ENCODE data around the gene DISP2.

DISP2 gene

DNA sequence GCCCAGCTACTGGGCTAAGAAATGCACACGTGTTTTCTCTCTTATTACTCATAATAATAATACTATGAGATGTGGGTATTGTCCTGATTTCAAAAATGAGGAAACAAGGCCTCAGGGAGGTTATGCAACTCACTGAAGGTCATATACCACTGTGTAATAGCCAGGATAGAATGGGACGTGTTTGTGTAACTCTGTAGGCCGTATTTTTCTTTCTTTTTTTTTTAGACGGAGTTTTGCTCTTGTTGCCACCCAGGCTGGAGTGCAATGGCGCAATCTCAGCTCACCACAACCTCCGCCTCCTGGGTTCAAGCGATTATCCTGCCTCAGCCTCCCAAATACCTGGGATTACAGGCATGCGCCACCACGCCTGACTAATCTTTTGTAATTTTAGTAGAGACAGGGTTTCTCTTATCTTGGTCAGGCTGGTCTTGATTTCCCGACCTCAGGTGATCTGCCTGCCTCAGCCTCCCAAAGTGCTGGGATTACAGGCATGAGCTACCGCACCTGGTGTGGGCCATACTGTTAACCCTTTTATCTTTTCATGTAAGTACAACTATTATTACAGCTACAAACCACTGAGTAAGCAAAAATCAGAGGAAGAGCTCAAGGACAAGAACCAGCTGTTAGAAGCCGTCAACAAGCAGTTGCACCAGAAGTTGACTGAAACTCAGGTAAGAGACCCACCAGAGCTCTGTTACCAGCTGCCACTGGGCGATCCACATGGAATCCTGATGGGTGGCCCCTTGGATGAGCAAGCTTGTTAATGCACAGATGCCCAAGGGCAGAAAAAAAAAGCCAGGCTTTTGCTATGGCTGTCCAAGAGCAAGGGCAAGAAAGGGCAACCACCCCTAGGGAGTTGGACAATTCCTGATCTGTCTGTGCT, 31.2 kb downstream of the DISP2 start:
- H3K4me3 ChIP-seq (ENCODE audit: insufficient read depth in 1 of 2, low read depth in 1 of 2, low read length in 2 of 2) = no peak overlapping the region
- no peak overlapping the region for H3K23ac ChIP-seq (ENCODE audit: low read length in 2 of 2)
- no peak overlapping the region for H3K18ac ChIP-seq (ENCODE audit: low read depth in 1 of 2, low read length in 2 of 2)
- H2BK5ac ChIP-seq (ENCODE audit: low read depth, low read length, poor library complexity, severe bottlenecking) = no peak overlapping the region
- H4K8ac ChIP-seq (ENCODE audit: low read length) = no peak overlapping the region
- whole genome bisulfite sequencing = over 99% methylated on average over 11 of the region's 13 CpGs
- H3K9ac ChIP-seq (ENCODE audit: low read length) = no peak overlapping the region
- H2BK12ac ChIP-seq (ENCODE audit: low read length in 2 of 2) = no peak overlapping the region
- peaks cover 35 to 78% of the 10 kb centered on the region in 2 experiments for H3K36me3 ChIP-seq (ENCODE audit: control insufficient read depth in 1 of 2, insufficient read depth in 2 of 2, low read depth in 1 of 2, low read length in 2 of 2)
- DNase-seq = no peak
- no peaks in the 10 kb centered on the region for H3K27me3 ChIP-seq (ENCODE audit: control insufficient read depth in 1 of 2, insufficient read depth in 1 of 2, low read length in 2 of 2)
- no peaks in the 10 kb centered on the region for H3K9me3 ChIP-seq (ENCODE audit: control insufficient read depth, low read length)
- H2AFZ ChIP-seq (ENCODE audit: low read depth, low read length) = no peak overlapping the region
- no peak overlapping the region for H2AK5ac ChIP-seq (ENCODE audit: low read length, severe bottlenecking)
- H4K91ac ChIP-seq (ENCODE audit: low read length) = no peak overlapping the region
- H3K4me1 ChIP-seq (ENCODE audit: control insufficient read depth, insufficient read depth, low read depth, low read length) = peaks cover 2% of the 10 kb centered on the region
- no peak overlapping the region for H3K27ac ChIP-seq (ENCODE audit: low read length, poor library complexity, severe bottlenecking)
- no peak overlapping the region for H3K14ac ChIP-seq (ENCODE audit: low read length in 2 of 2)
- H3K4ac ChIP-seq (ENCODE audit: low read depth in 1 of 2, low read length in 2 of 2) = no peak overlapping the region
- peaks cover 19% of the 10 kb centered on the region for H3K79me1 ChIP-seq (replicated peaks; ENCODE audit: low read length, poor library complexity, severe bottlenecking)
- H2BK120ac ChIP-seq (ENCODE audit: low read depth, low read length) = no peak overlapping the region
- no peak overlapping the region for H2BK15ac ChIP-seq (ENCODE audit: low read depth, poor library complexity, severe bottlenecking)
- no peak overlapping the region for H3K4me2 ChIP-seq (ENCODE audit: low read length, poor library complexity, severe bottlenecking)

DNA sequence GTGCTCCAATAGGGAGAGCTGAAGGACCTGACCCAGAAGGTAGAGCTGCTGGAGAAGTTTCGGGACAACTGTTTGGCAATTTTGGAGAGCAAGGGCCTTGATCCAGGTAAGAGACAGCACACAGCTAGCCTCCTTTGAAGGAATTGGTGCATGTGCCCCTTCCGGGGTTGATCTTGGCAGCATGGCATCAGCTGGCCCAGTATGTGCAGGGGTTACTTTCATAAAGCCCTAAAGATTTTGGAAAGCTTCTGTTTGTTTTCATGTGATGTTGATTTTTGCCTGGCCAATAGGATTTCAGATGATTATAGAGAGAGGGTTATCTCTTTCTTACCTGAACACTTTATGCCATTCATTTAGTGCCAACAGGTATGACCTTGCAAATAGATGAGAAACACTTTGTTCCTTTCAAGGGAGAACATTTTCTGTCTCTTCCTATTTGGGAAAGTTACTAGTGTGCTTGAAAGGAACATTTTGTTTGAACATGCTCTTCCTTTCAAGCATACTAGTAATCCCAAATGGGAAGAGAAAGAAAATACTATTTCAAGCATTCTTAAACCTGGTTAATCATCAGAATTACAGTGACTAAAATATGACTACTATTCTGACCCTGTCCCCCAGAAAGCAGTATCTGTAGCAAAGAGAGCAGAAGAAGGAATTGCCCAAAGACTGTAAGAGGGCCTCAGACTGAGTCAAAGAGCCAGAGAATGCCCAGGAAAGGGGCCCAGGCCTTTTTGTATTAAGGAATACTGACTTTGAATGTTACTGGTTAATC, 32.0 kb downstream of the DISP2 start:
- no peak overlapping the region for H2AK5ac ChIP-seq (ENCODE audit: low read length, severe bottlenecking)
- H2BK5ac ChIP-seq (ENCODE audit: low read depth, low read length, poor library complexity, severe bottlenecking) = no peak overlapping the region
- H3K4me1 ChIP-seq (ENCODE audit: control insufficient read depth, insufficient read depth, low read depth, low read length) = no peaks in the 10 kb centered on the region
- H2BK120ac ChIP-seq (ENCODE audit: low read depth, low read length) = no peak overlapping the region
- no peak overlapping the region for H3K27ac ChIP-seq (ENCODE audit: low read length, poor library complexity, severe bottlenecking)
- peak overlapping the region; percentile 55 for H3K9ac ChIP-seq (ENCODE audit: low read length)
- no peaks in the 10 kb centered on the region for H3K9me3 ChIP-seq (ENCODE audit: control insufficient read depth, low read length)
- no peaks in the 10 kb centered on the region for H3K27me3 ChIP-seq (ENCODE audit: control insufficient read depth in 1 of 2, insufficient read depth in 1 of 2, low read length in 2 of 2)
- no peak overlapping the region for H3K23ac ChIP-seq (ENCODE audit: low read length in 2 of 2)
- no peak overlapping the region for H3K4me2 ChIP-seq (ENCODE audit: low read length, poor library complexity, severe bottlenecking)
- H4K8ac ChIP-seq (ENCODE audit: low read length) = no peak overlapping the region
- no peak overlapping the region for H3K4ac ChIP-seq (ENCODE audit: low read depth in 1 of 2, low read length in 2 of 2)
- H3K79me1 ChIP-seq (replicated peaks; ENCODE audit: low read length, poor library complexity, severe bottlenecking) = peaks cover 16% of the 10 kb centered on the region
- DNase-seq = no peak
- H2BK12ac ChIP-seq (ENCODE audit: low read length in 2 of 2) = no peak overlapping the region
- H3K18ac ChIP-seq (ENCODE audit: low read depth in 1 of 2, low read length in 2 of 2) = no peak overlapping the region
- H3K14ac ChIP-seq (ENCODE audit: low read length in 2 of 2) = no peak overlapping the region
- no peak overlapping the region for H4K91ac ChIP-seq (ENCODE audit: low read length)
- H2AFZ ChIP-seq (ENCODE audit: low read depth, low read length) = no peak overlapping the region
- H3K36me3 ChIP-seq (ENCODE audit: control insufficient read depth in 1 of 2, insufficient read depth in 2 of 2, low read depth in 1 of 2, low read length in 2 of 2) = peaks cover 35 to 82% of the 10 kb centered on the region in 2 experiments
- 98% methylated on average over 2 of the region's 2 CpGs for WGBS
- H3K4me3 ChIP-seq (ENCODE audit: insufficient read depth in 1 of 2, low read depth in 1 of 2, low read length in 2 of 2) = no peak overlapping the region
- no peak overlapping the region for H2BK15ac ChIP-seq (ENCODE audit: low read depth, poor library complexity, severe bottlenecking)

DNA sequence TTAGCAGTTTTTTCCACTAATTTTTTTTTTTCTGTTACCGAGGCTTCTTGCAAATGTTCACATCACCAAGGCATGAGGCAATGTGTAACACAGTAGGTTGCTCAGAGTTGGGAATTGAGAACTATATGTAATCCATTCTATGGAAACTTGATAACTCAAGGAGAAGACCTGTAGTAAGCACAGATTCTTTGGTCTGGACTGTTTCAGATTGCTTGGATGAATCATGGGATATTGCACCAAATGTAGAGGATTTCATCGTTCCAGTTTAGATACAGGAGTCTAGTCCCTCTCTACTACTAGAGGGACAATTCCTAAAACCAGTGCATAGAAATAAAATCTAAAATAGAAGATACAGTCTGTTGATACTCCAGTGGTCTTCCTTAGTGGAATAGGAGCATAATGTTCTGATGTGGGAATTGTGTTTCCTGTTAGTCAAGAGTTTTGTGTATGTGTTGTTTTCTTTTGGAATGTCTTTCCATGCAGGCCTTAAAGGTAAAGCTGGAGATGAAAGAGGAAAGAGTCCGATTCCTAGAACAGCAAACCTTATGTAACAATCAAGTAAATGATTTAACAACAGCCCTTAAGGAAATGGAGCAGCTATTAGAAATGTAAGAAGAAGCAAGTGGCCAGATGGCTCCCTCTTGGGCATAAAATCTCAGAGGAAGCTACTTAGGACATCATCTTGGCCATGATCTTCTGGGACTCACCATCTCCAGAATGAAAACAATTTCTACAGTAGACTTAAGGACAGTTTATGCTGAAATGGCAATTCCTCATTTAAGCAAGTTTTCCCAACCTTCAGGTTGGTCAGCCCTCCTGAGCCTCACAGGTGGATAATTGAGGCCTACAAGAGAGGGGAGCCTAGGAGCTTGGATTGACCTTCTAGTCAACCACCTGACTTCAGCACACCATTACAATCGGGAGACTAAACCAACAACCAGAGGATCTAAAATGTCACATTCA, 35.2 kb downstream of the DISP2 start:
- Histone ChIP-seq H3K4me2 (ENCODE audit: low read length, poor library complexity, severe bottlenecking) (no peak overlapping the region), H2BK120ac (ENCODE audit: low read depth, low read length) (no peak overlapping the region), H3K4me3 (ENCODE audit: insufficient read depth in 1 of 2, low read depth in 1 of 2, low read length in 2 of 2) (no peak overlapping the region), H2BK15ac (ENCODE audit: low read depth, poor library complexity, severe bottlenecking) (no peak overlapping the region), H4K8ac (ENCODE audit: low read length) (no peak overlapping the region), H3K4ac (ENCODE audit: low read depth in 1 of 2, low read length in 2 of 2) (no peak overlapping the region), H3K9ac (ENCODE audit: low read length) (no peak overlapping the region), H3K79me1 (replicated peaks; ENCODE audit: low read length, poor library complexity, severe bottlenecking) (peaks cover 2% of the 10 kb centered on the region), H2AFZ (ENCODE audit: low read depth, low read length) (no peak overlapping the region), H3K18ac (ENCODE audit: low read depth in 1 of 2, low read length in 2 of 2) (no peak overlapping the region), H3K9me3 (ENCODE audit: control insufficient read depth, low read length) (no peaks in the 10 kb centered on the region), H3K23ac (ENCODE audit: low read length in 2 of 2) (no peak overlapping the region), H3K14ac (ENCODE audit: low read length in 2 of 2) (no peak overlapping the region), H3K27ac (ENCODE audit: low read length, poor library complexity, severe bottlenecking) (no peak overlapping the region), H2BK12ac (ENCODE audit: low read length in 2 of 2) (no peak overlapping the region), H2BK5ac (ENCODE audit: low read depth, low read length, poor library complexity, severe bottlenecking) (no peak overlapping the region), H2AK5ac (ENCODE audit: low read length, severe bottlenecking) (no peak overlapping the region), H3K27me3 (ENCODE audit: control insufficient read depth in 1 of 2, insufficient read depth in 1 of 2, low read length in 2 of 2) (no peaks in the 10 kb centered on the region), H3K4me1 (ENCODE audit: control insufficient read depth, insufficient read depth, low read depth, low read length) (no peaks in the 10 kb centered on the region), H3K36me3 (ENCODE audit: control insufficient read depth in 1 of 2, insufficient read depth in 2 of 2, low read depth in 1 of 2, low read length in 2 of 2) (peaks cover 20 to 55% of the 10 kb centered on the region in 2 experiments), H4K91ac (ENCODE audit: low read length) (no peak overlapping the region)
- WGBS = 100% methylated on average over 3 of the region's 4 CpGs
- peak; percentile 17 for DNase-seq

Data from mesenchymal stem cell (in vitro differentiated cells and primary cell).